NK-92 treated with Interleukin-12 subunit alpha and Interleukin-12 subunit beta, amount 100 ng/mL, for 24 hours (cell line): Measurements from ENCODE around the gene UAP1L1.

Experiments
- DNase-seq: peaks from one replicate; lab custom pipeline; 2025; lab: John Stamatoyannopoulos, UW

The UAP1L1 gene

GRCh38 chr9:137076636-137077009 lies 694 bp upstream of the UAP1L1 start:
- no peak for DNase-seq

DNA sequence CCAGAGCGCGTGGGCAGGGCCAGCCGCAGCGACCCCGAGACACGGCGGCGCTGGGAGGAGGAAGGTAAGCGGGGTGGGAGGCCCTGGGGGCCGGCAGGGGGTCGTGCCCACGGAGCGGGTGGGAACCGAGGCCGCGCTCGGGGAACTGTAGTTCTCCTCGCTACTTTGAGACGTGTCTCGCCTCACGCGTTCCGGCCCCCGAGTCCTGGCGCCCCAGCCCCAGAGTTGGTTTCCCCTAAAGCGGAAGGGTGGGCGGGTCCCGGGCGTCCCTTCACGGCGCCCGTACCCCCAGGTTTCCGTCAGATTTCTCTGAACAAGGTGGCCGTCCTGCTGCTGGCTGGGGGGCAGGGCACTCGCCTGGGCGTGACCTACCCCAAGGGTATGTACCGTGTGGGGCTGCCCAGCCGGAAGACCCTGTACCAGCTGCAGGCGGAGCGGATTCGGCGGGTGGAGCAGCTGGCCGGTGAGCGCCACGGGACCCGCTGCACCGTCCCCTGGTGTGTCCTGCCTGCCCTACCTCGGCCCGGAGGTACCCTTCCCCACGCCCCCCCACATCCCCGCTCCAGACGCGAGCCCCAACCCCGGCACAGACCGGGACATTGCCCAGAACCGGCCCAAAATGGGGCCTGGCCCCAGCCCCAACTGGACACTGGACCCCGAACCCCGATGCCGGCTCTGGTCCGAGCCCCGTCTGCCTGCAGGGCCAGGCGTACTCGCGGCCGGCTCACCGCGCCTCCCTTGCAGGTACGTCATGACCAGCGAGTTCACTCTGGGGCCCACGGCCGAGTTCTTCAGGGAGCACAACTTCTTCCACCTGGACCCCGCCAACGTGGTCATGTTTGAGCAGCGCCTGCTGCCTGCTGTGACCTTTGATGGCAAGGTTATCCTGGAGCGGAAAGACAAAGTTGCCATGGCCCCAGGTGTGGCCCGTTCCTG lies 709 bp downstream of the UAP1L1 start:
- no peak for DNase-seq

DNA sequence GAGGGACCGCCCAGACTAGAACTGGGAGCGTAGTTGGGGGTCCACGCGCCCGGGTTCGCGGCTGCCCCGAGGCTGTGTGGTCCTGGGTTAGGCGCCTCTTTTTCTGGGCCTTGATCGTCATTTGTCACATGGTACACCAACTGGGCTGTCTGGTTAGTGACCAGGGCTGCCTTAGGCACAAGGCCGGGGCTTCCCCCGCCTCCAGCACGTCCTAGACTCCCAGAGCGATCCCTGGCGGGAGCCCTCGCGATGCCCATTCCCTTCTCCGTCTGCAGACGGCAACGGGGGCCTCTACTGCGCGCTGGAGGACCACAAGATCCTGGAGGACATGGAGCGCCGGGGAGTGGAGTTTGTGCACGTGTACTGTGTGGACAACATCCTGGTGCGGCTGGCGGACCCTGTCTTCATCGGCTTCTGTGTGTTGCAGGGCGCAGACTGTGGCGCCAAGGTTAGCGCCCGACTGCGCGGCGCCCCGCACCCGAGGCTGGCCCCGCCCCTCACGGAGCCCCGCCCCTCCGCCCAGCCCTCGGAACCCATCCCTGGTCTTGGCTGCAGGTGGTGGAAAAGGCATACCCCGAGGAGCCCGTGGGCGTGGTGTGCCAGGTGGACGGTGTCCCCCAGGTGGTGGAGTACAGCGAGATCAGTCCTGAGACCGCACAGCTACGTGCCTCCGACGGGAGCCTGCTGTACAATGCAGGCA lies 1.5 kb downstream of the UAP1L1 start:
- DNase-seq = no peak

DNA sequence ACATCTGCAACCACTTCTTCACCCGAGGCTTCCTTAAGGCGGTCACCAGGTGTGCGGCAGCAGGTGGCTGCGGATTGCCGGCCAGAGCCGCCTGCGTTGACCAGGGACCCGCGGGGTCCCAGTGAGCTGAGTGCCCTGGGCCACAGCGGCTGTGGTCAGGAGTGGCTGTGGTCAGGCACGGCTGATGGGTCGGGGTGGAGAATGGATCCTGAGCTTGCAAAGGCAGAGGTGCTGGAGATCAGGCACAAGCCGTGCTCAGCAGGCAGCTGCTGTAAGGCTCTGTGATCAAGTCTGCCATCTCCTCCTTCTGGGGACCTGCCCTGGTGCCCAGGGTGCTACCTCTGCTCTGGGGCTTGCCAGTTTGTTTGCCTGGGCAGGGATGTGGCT lies 2.1 kb downstream of the UAP1L1 start:
- DNase-seq = no peak

- no peak for DNase-seq
Observed at GRCh38 chr9:137080260-137081122, 3.2 kb downstream of the UAP1L1 start.

GRCh38 chr9:137082222-137082924 lies 5.1 kb downstream of the UAP1L1 start:
- no peak for DNase-seq

- DNase-seq = no peak
Observed at GRCh38 chr9:137082925-137083290, 5.6 kb downstream of the UAP1L1 start.

DNA sequence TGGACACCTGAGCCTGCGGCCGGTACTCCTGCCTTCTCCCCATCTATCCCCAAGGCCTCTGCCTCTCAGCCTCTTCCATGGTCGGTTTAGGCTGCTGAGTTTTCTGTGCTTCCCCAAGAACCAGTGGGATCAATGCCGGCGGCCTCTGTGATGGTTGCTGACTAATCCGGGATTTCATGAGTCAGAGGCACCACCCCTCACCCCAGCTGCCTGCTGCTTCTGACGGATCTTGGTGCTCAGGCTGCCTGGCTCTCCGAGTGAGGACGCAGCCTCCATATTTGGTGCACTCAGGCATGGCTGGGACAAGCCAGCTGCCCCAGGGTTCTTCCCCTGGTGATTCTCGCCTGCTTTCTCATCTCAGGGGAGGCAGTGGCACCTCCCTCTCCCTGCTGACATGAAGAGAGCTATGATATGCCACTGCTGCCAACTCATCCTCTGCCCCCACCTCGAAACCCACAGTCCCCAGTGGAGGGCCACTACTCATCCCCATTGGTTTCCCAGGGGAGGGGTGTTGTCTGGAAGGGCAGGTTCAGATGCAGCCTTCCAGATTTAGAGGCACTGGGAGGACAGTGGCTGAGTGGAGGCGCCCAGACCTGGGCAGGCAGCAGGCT lies 6.2 kb downstream of the UAP1L1 start:
- no peak for DNase-seq

DNA sequence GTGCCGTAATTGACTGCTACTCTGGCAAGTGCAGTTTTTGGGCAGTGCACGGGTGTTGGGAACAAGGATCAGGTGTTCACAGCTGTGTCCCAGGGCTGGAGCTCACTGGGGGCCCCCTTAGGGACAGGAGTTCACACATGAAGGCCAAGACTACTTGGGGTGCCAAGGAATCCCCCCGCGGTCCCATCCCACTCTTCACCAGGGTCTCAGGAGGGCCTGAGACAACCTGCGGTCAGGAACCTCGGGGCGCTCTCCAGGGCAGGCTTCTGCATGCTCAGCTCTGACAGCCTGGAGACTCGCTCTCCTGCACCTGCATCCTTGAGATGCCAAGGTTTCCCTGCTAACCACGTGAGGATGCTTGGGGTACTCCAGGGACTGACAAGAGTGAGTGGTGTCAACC lies 7.2 kb downstream of the UAP1L1 start:
- no peak for DNase-seq

GRCh38 chr9:137085920-137086530 lies 8.7 kb downstream of the UAP1L1 start:
- no peak for DNase-seq

- peak; percentile 99 for DNase-seq
Observed at GRCh38 chr9:137086531-137087408, 9.5 kb downstream of the UAP1L1 start, which contains the start of gene MAN1B1. TSS of gene MAN1B1 (plus strand) at chr9:137086985. CDS start at chr9:137087000, 15 bp downstream.

DNA sequence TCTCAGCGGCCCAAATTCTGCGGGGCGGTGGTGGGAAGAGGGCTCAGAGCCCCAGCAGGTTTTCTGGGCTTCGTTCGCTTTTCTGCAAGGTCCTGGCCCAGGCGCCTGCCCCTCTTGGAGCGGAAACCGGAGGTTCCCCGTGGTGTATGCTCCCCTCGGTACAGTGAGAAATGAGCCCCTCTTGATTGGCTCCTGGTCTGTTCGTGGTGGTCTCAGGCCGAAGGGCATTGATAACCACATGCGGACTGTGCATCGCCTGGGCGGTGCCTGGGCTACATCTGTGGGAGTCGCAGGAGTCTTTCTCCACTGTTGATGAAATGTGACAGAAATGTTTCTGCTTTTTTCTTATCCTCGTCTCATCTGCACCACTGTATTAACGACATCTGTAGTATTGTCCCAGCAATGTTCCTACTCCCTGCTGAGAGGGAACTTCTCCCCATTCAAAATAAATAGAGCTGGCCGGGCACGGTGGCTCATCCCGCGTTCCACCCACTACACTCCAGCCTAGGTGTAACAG lies 10.2 kb downstream of the UAP1L1 start:
- no peak for DNase-seq

DNA sequence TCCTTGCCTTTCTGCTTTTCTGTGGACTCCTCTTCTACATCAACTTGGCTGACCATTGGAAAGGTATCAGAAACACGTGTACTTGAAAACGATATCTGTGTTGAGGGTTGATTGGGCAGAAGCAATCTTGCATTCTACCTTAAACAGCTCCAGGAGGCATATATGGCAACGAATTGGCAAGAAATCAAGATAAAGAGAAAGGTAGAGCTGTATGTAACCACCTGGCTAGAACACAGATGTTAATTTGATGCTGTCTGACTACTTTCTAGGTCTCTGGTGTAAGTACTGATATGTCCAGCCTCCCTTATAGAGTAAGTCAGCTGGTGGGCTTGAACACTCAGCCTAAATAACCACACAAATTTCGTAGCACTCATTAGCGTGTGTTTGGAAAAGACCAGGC lies 10.8 kb downstream of the UAP1L1 start:
- no peak for DNase-seq

DNA sequence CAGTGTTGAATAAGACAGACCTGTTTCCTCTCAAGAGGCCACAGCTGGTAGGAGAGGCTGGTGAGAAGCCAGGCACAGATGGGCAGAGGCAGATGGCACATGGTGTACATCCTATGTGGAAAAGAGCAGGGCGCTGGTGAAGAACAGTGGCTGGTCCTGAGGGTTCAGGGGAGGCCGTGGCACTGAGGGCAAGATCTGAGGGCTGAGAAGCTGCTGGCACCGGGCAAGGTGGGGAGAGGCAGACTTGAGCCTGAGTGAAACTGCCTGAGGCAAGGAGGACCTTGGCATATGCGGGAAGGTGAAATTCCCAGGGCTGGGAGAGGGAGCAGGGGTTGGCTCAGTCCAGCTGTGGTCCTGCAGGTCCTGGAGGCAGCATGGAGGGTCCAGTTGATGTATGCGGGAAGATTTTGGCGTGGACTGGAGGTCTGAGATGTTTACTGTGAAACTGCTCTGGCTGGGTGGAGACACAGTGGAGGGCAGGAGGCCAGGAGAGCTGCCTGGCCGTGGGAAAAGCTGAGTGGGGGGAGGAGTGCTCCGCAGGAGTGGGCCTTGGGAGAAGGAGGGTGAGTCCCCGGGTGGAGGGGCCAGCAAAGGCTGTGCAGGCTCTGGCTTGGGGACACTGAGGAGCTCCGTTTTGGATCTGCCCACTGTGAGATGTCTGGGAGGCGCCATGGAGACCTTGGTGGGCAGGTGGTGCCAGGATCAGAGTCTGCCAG lies 12.1 kb downstream of the UAP1L1 start:
- DNase-seq = no peak

- peak; percentile 72 for DNase-seq
Observed at GRCh38 chr9:137095664-137096517, 18.6 kb downstream of the UAP1L1 start.

DNA sequence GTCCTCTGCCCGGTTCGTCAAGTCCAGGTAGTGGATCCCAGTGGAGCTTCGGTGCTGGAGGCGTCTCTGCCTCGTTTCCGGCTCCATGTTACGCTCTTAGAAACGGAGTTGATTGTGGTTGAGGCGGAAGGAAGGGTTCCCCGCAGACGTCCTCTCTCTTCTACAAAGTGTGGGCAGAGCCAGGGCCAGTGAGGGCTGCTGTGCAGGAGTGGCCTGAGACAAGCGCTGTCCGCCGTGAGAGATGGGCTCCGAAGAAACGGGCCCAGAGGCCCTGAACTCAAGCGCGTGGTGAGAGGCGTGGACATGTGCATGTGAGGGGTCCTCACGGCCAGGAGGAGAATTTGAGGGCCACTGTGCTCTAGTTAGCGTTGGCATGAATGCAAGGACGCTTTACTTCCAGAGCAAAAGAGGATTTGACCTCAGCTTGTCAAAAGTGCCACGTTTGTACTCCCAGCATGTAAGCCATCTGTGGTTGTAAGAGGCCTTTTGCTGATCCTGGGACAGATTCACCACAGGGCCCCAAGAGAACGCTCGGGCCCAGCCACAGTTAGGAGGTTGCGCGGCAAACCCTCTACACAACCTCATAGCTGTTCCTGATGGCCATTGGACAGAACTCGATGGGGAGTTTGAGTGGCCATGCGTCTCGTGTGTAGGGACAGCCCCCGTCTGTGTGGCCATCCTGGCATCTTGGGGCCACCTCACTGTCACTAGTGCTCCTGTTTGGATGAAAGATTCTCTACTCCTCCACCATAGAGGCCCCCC lies 19.6 kb downstream of the UAP1L1 start:
- DNase-seq = no peak

DNA sequence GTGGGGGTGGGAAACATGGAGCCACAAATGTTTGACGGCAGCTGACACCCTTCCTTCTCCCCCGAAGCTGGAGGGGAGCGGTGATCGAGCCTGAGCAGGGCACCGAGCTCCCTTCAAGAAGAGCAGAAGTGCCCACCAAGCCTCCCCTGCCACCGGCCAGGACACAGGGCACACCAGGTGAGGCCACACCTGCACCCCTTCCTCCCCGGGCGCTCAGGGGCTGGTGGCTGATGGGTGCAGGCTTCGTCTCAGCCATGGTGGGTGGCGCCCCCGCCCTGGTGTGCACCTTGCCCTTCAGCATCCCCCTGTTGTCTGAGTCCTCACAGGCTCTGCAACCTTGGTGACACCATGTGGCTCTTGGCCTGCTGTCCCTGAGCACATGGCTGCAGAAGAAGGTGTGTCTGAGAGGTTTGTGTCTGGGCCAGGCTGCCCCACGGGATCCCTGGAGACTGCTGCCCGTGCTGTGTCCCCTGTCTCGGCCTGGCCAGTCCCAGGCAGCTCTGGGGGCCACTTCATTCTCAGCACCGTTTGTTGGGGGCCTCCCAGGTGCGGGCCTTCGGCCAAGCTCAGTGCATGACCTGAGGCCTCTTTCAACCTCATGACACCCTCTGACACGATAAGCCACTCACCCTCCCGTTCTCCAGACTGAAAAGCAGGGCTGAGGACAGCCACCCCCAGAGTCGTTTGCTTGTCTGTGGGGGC lies 20.6 kb downstream of the UAP1L1 start:
- no peak for DNase-seq
